Prostate gland (tissue), 2 donors: ENCODE measurements around the gene ZNF57. TPM values are rescaled to one million over a fixed set of nuclear protein-coding genes. Genes with fewer than 3 reads are reported as not detected.

Experiments
- DNase-seq: peaks from one replicate; pipeline ENCODE4 v3.0.0-alpha.2; 2019; ENCODE audit warnings: low spot score
- H3K27ac ChIP-seq, 2 donors: fragments of 200-600 bp; sonication (generic); 2 replicates each; pipeline ENCODE4 v1.5.1; 2017 to 2019
- H3K27me3 ChIP-seq: fragments of 200-600 bp; sonication (generic); replicated peaks from 2 replicates; pipeline ENCODE4 v1.5.1; 2019; ENCODE audit not compliant: insufficient read depth
- H3K36me3 ChIP-seq, 2 donors: fragments of 200-600 bp; sonication (generic); 1 replicate in 1 of 2; 2 replicates in 1 of 2; pipeline versions ENCODE4 v1.5.1 to v1.8.1; 2017 to 2019
- H3K4me1 ChIP-seq: fragments of 200-600 bp; sonication (generic); replicated peaks from 2 replicates; pipeline ENCODE4 v1.5.1; 2019
- H3K4me3 ChIP-seq, 2 donors: fragments of 200-600 bp; sonication (generic); 2 replicates each; pipeline ENCODE4 v1.5.1; 2017 to 2019
- H3K9me3 ChIP-seq: fragments of 200-600 bp; sonication (generic); 2 replicates; pipeline ENCODE4 v1.5.1; 2017
- POLR2A ChIP-seq: fragments of 450-650 bp; IDR thresholded peaks from one replicate; pipeline ENCODE4 v1.6.1; 2016; ENCODE audit warnings: antibody characterized with exemption, mild to moderate bottlenecking
- POLR2AphosphoS5 ChIP-seq: sonication (generic); formaldehyde crosslinking; IDR thresholded peaks from one replicate; pipeline ENCODE4 v1.6.1; 2017; ENCODE audit warnings: antibody characterized with exemption
- WGBS: methylation state at CpG from one replicate; pipeline ENCODE4 v1.1.5; 2018; 5-methylcytosine and 5-hydroxymethylcytosine counted together
- intact Hi-C: fragments of 100-400 bp; cut with DNase I; formaldehyde crosslinking; loops from one replicate; pipeline ENCODE4 v1.14.2; 2022
- total RNA-seq, 2 donors: library from RNA; depleted of rRNA; stranded (reverse); fragments of >200 nt; gene quantifications; one replicate each; pipeline ENCODE4 v1.1.0, GENCODE V29; 2016
- TF ChIP-seq, protein P1 (sequence below), 4 experiments: fragments of 200-600 bp in 2 of 4; fragments of 450-650 bp in 2 of 4; sonication (generic) in 2 of 4; IDR thresholded peaks; 1 replicate in 3 of 4; 2 replicates in 1 of 4; pipeline ENCODE4 v1.5.1; 2016 to 2019; ENCODE audit warnings: antibody characterized with exemption in 4 of 4, mild to moderate bottlenecking in 2 of 4, moderate library complexity in 2 of 4

ZNF57 gene
- total RNA-seq, 2 donors from 2014 or later = 4.8 to 10.7 TPM

GRCh38 chr19:2912306-2912705 lies 11.6 kb downstream of the ZNF57 start:
- H3K4me3 ChIP-seq = no peak overlapping the region
- WGBS = 97% methylated on average over 5 of the region's 5 CpGs
- TF ChIP-seq POLR2AphosphoS5 = no peak
- no peak for TF ChIP-seq POLR2A
- TF ChIP-seq, protein P1, sequence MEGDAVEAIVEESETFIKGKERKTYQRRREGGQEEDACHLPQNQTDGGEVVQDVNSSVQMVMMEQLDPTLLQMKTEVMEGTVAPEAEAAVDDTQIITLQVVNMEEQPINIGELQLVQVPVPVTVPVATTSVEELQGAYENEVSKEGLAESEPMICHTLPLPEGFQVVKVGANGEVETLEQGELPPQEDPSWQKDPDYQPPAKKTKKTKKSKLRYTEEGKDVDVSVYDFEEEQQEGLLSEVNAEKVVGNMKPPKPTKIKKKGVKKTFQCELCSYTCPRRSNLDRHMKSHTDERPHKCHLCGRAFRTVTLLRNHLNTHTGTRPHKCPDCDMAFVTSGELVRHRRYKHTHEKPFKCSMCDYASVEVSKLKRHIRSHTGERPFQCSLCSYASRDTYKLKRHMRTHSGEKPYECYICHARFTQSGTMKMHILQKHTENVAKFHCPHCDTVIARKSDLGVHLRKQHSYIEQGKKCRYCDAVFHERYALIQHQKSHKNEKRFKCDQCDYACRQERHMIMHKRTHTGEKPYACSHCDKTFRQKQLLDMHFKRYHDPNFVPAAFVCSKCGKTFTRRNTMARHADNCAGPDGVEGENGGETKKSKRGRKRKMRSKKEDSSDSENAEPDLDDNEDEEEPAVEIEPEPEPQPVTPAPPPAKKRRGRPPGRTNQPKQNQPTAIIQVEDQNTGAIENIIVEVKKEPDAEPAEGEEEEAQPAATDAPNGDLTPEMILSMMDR (IDR thresholded peaks at IDR 0.05) = no peak
- DNase-seq = no peak
- intact Hi-C loops = no loop called here
- no peaks in the 10 kb centered on the region for H3K27me3 ChIP-seq
- H3K27ac ChIP-seq = no peak overlapping the region
- no peaks in the 10 kb centered on the region for H3K4me1 ChIP-seq
- H3K9me3 ChIP-seq = no peaks in the 10 kb centered on the region
- H3K36me3 ChIP-seq = peaks cover 0 to 7% of the 10 kb centered on the region in 2 donors

DNA sequence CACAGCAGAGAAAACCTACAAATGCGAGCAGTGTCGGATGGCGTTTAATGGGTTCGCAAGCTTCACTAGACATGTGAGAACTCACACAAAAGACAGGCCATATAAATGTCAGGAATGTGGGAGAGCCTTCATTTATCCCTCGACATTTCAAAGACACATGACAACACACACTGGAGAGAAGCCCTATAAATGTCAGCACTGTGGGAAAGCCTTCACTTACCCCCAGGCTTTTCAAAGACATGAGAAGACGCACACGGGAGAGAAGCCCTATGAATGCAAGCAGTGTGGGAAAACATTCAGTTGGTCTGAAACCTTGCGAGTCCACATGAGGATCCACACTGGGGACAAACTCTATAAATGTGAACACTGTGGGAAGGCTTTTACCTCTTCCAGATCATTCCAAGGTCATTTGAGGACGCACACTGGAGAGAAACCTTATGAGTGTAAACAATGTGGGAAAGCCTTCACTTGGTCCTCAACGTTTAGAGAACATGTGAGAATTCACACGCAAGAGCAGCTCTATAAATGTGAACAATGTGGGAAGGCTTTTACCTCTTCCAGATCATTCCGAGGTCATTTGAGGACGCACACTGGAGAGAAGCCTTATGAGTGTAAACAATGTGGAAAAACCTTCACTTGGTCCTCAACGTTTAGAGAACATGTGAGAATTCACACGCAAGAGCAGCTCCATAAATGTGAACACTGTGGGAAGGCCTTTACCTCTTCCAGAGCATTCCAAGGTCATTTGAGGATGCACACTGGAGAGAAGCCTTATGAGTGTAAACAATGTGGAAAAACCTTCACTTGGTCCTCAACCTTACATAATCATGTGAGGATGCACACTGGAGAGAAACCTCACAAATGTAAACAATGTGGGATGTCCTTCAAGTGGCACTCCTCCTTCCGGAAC lies 16.8 kb downstream of the ZNF57 start:
- H3K9me3 ChIP-seq = no peaks in the 10 kb centered on the region
- no peak overlapping the region for H3K27ac ChIP-seq
- peaks cover 2 to 16% of the 10 kb centered on the region in 2 donors for H3K36me3 ChIP-seq
- intact Hi-C loops = no loop called here
- no peak for DNase-seq
- no peak overlapping the region for H3K4me3 ChIP-seq
- no peaks in the 10 kb centered on the region for H3K27me3 ChIP-seq
- no peaks in the 10 kb centered on the region for H3K4me1 ChIP-seq
- TF ChIP-seq POLR2A (no peak), POLR2AphosphoS5 (no peak)
- TF ChIP-seq, protein P1 (IDR thresholded peaks at IDR 0.05) = no peak
- 95% methylated on average over 16 of the region's 16 CpGs for WGBS

GRCh38 chr19:2922987-2923386 lies 22.3 kb downstream of the ZNF57 start:
- peaks cover 6% of the 10 kb centered on the region for H3K4me1 ChIP-seq
- peak overlapping the region; percentile 46 to 53 for H3K27ac ChIP-seq
- intact Hi-C loops = no loop called here
- no peak overlapping the region for H3K4me3 ChIP-seq
- no peaks in the 10 kb centered on the region for H3K27me3 ChIP-seq
- peak; percentile 70 for DNase-seq
- peaks cover 0 to 2% of the 10 kb centered on the region in 2 donors for H3K36me3 ChIP-seq
- TF ChIP-seq POLR2A = no peak
- TF ChIP-seq, protein P1 (IDR thresholded peaks at IDR 0.05) = peak in 3 of 4 experiments; percentile 18 to 46 (median 33)
- TF ChIP-seq POLR2AphosphoS5 = peak; percentile 34
- WGBS = 39% methylated on average over 5 of the region's 5 CpGs
- no peaks in the 10 kb centered on the region for H3K9me3 ChIP-seq

DNA sequence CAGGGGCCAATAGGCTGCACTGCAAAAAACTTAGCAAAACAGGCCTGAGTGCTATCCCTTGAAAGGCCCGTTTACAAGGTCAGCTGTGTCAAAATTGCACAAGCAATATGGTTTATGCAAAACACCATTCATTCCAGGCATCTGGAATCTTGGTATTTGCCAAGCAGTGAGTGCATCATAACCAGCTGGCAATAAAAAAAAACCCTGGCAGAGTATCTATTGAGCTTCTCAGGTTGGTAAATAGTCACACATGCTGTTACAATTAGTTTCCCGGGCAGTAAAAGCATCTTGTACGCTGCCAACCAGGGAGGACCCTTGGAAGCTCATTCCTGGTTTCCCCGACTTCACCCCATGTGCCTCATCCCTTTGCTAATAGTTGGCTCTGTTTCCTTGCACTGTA lies 22.8 kb downstream of the ZNF57 start:
- Histone ChIP-seq H3K27me3 (no peaks in the 10 kb centered on the region), H3K4me3 (no peak overlapping the region), H3K4me1 (peaks cover 6% of the 10 kb centered on the region), H3K36me3 (no peaks in the 10 kb centered on the region), H3K27ac (peak overlapping the region; percentile 46 to 53), H3K9me3 (no peaks in the 10 kb centered on the region)
- intact Hi-C loops = no loop called here
- WGBS = 10% methylated on average over 4 of the region's 4 CpGs
- TF ChIP-seq POLR2AphosphoS5 = peak; percentile 84
- TF ChIP-seq, protein P1 (IDR thresholded peaks at IDR 0.05) = no peak
- TF ChIP-seq POLR2A = no peak
- peak; percentile 54 for DNase-seq
